Gastrocnemius medialis (tissue), 4 donors: ENCODE measurements around the gene SFXN1. TPM values are rescaled to one million over a fixed set of nuclear protein-coding genes. Genes with fewer than 3 reads are reported as not detected.

ENCODE experiments used
- ATAC-seq, 2 donors: fragments of 150-250 bp; one replicate each; pipeline ENCODE4 v1.9.1; 2016
- DNase-seq, 2 donors: peaks; one replicate each; pipeline ENCODE4 v3.0.0-alpha.2; 2019
- H3K27ac ChIP-seq, 4 donors: fragments of 200-600 bp; sonication (generic); 1 replicate in 1 of 4; 2 replicates in 3 of 4; pipeline ENCODE4 v1.5.1; 2016 to 2018; ENCODE audit warnings: mild to moderate bottlenecking in 2 of 4, moderate library complexity in 1 of 4
- H3K27me3 ChIP-seq, 3 donors: fragments of 200-600 bp; sonication (generic) in 2 of 3; 1 replicate in 1 of 3; 2 replicates in 2 of 3; pipeline versions ENCODE4 v1.5.1 to v1.6.0; 2016 to 2019; ENCODE audit warnings: mild to moderate bottlenecking in 1 of 3, moderate library complexity in 1 of 3
- H3K36me3 ChIP-seq, 2 donors: fragments of 200-600 bp; sonication (generic) in 1 of 2; one replicate each; pipeline ENCODE4 v1.5.1; 2017 to 2018
- H3K4me1 ChIP-seq, 2 donors: fragments of 200-600 bp; sonication (generic) in 1 of 2; one replicate each; pipeline ENCODE4 v1.5.1; 2016 to 2017; ENCODE audit warnings: mild to moderate bottlenecking in 2 of 2
- H3K4me3 ChIP-seq, 4 donors: fragments of 200-600 bp; sonication (generic) in 3 of 4; 1 replicate in 1 of 4; 2 replicates in 3 of 4; pipeline ENCODE4 v1.5.1; 2016 to 2019; ENCODE audit warnings: mild to moderate bottlenecking in 2 of 4
- H3K9me3 ChIP-seq, 3 donors: fragments of 200-600 bp; sonication (generic) in 2 of 3; 1 replicate in 1 of 3; 2 replicates in 2 of 3; pipeline ENCODE4 v1.5.1; 2016 to 2019
- CTCF ChIP-seq, 5 experiments: fragments of 450-650 bp in 3 of 5; fragments of 200-600 bp in 2 of 5; sonication (generic) in 2 of 5; IDR thresholded peaks in 4 of 5; conservative IDR thresholded peaks in 1 of 5; 1 replicate in 4 of 5; 2 replicates in 1 of 5; pipeline ENCODE4 v1.5.1; 2016 to 2019; ENCODE audit warnings: antibody characterized with exemption in 5 of 5, mild to moderate bottlenecking in 3 of 5, moderate library complexity in 3 of 5
- POLR2A ChIP-seq, 2 donors: fragments of 450-650 bp; IDR thresholded peaks; one replicate each; pipeline ENCODE4 v1.6.1; 2017; ENCODE audit warnings: antibody characterized with exemption in 2 of 2, mild to moderate bottlenecking in 2 of 2, moderate library complexity in 2 of 2
- in situ Hi-C, 4 donors: fragments of 200-750 bp; cut with MboI; loops; one replicate each; pipeline versions ENCODE4 v1.15.0 to v1.8.0; 2017; ENCODE audit warnings: low sequenced_read_pairs in 4 of 4
- intact Hi-C: fragments of 100-400 bp; cut with DNase I; formaldehyde crosslinking; loops from one replicate; pipeline ENCODE4 v1.15.1; 2023; ENCODE audit warnings: low total_unique reads
- total RNA-seq, 4 donors: library from RNA; depleted of rRNA; stranded (reverse); fragments of >200 nt; gene quantifications; one replicate each; pipeline versions ENCODE4 v1.1.0 to v1.2.3, GENCODE V29; 2016

Gene SFXN1
- total RNA-seq, 4 donors from 2014 or later = 5.8 to 16.7 (median 13.1) TPM

- Histone ChIP-seq H3K9me3 (no peaks in the 10 kb centered on the region), H3K27me3 (no peaks in the 10 kb centered on the region), H3K27ac (no peak overlapping the region), H3K4me1 (no peaks in the 10 kb centered on the region), H3K4me3 (no peak overlapping the region), H3K36me3 (no peaks in the 10 kb centered on the region)
- in situ Hi-C loops = no loop called here
- TF ChIP-seq POLR2A (IDR thresholded peaks at IDR 0.05) (no peak), CTCF (IDR thresholded peaks at IDR 0.05 in 4 of 5, conservative IDR thresholded peaks at IDR 0.05 in 1 of 5) (no peak)
- no peak for ATAC-seq
- intact Hi-C loops = loop anchor here (10.0 kb wide), 1 partner anchor 626 kb away; no protein-coding TSS in a partner anchor
- no peak for DNase-seq
These were observed 7.2 kb upstream of the SFXN1 start for GRCh38 chr5:175471196-175471595.

- no peaks in the 10 kb centered on the region for H3K27me3 ChIP-seq
- no peak overlapping the region for H3K4me3 ChIP-seq
- in situ Hi-C loops = no loop called here
These were observed 6.7 kb upstream of the SFXN1 start for GRCh38 chr5:175471628-175472027.

GRCh38 chr5:175472378-175472777 is 6.0 kb upstream of the SFXN1 start:
- H3K4me1 ChIP-seq = no peaks in the 10 kb centered on the region
- DNase-seq (no peak), ATAC-seq (no peak)
- in situ Hi-C loops (no loop called here), intact Hi-C loops (loop anchor here (10.0 kb wide), 1 partner anchor 628 kb away; no protein-coding TSS in a partner anchor)
- H3K27me3 ChIP-seq = no peaks in the 10 kb centered on the region
- no peak overlapping the region for H3K4me3 ChIP-seq
- no peak for TF ChIP-seq POLR2A (IDR thresholded peaks at IDR 0.05)
- no peak for TF ChIP-seq CTCF (IDR thresholded peaks at IDR 0.05 in 4 of 5, conservative IDR thresholded peaks at IDR 0.05 in 1 of 5)
- H3K36me3 ChIP-seq = no peaks in the 10 kb centered on the region
- no peaks in the 10 kb centered on the region for H3K9me3 ChIP-seq
- no peak overlapping the region for H3K27ac ChIP-seq

More at GRCh38 chr5:175471628-175472027, 6.7 kb upstream of the SFXN1 start:
- DNase-seq = no peak
- Histone ChIP-seq H3K36me3 (no peaks in the 10 kb centered on the region), H3K27ac (no peak overlapping the region), H3K4me1 (no peaks in the 10 kb centered on the region), H3K9me3 (no peaks in the 10 kb centered on the region)
- intact Hi-C loops = loop anchor here (10.0 kb wide), 1 partner anchor 627 kb away; no protein-coding TSS in a partner anchor
- TF ChIP-seq POLR2A (IDR thresholded peaks at IDR 0.05) (no peak), CTCF (IDR thresholded peaks at IDR 0.05 in 4 of 5, conservative IDR thresholded peaks at IDR 0.05 in 1 of 5) (no peak)
- no peak for ATAC-seq

- H3K36me3 ChIP-seq = no peaks in the 10 kb centered on the region
- TF ChIP-seq POLR2A (IDR thresholded peaks at IDR 0.05) (no peak), CTCF (IDR thresholded peaks at IDR 0.05 in 4 of 5, conservative IDR thresholded peaks at IDR 0.05 in 1 of 5) (no peak)
- H3K27me3 ChIP-seq = no peaks in the 10 kb centered on the region
- intact Hi-C loops = loop anchor here (10.0 kb wide), 1 partner anchor 630 kb away; no protein-coding TSS in a partner anchor
- H3K4me3 ChIP-seq = no peak overlapping the region
- H3K9me3 ChIP-seq = no peaks in the 10 kb centered on the region
- H3K4me1 ChIP-seq = peaks cover 9 to 15% of the 10 kb centered on the region in 2 donors
- DNase-seq = no peak
- in situ Hi-C loops = no loop called here
- ATAC-seq = no peak
- no peak overlapping the region for H3K27ac ChIP-seq
These were observed 3.1 kb upstream of the SFXN1 start for GRCh38 chr5:175475248-175475647.

- in situ Hi-C loops = no loop called here
- H3K4me1 ChIP-seq = peaks cover 9 to 18% of the 10 kb centered on the region in 2 donors
- no peak for TF ChIP-seq CTCF (IDR thresholded peaks at IDR 0.05 in 4 of 5, conservative IDR thresholded peaks at IDR 0.05 in 1 of 5)
- TF ChIP-seq POLR2A (IDR thresholded peaks at IDR 0.05) = no peak
- H3K27me3 ChIP-seq = no peaks in the 10 kb centered on the region
- H3K9me3 ChIP-seq = no peaks in the 10 kb centered on the region
- no peak overlapping the region for H3K27ac ChIP-seq
- intact Hi-C loops = loop anchor here (10.0 kb wide), 1 partner anchor 633 kb away; no protein-coding TSS in a partner anchor
- H3K36me3 ChIP-seq = no peaks in the 10 kb centered on the region
- ATAC-seq (no peak), DNase-seq (no peak)
- H3K4me3 ChIP-seq = no peak overlapping the region
These were observed 920 bp upstream of the SFXN1 start for GRCh38 chr5:175477440-175477839.
